Measurements from ENCODE around the gene FRG2C.
"Not testable (repeated sequence)": the region's sequence is repeated elsewhere in the genome, so short reads cannot be mapped to it uniquely, and the experiment has no call there.

FRG2C gene

GRCh38 chr3:75671287-75672139, 7.4 kb downstream of the FRG2C start:
- not testable (repeated sequence) for H3K4me1 ChIP-seq (ENCODE audit: low read depth, poor library complexity, severe bottlenecking); H4K20me1 ChIP-seq (ENCODE audit: insufficient read depth); H3K27ac ChIP-seq; H3K4me2 ChIP-seq; H3K79me2 ChIP-seq (ENCODE audit: insufficient read depth, low read depth); H3K36me3 ChIP-seq (ENCODE audit: insufficient read depth); H3K4me3 ChIP-seq (IDR thresholded peaks at IDR 0.05; ENCODE audit: insufficient read depth, low read depth, low read length); H3K27me3 ChIP-seq (ENCODE audit: insufficient read depth, low read depth)
- H2AFZ ChIP-seq (ENCODE audit: low read depth) = peak overlapping the region; percentile 67
- H3K9ac ChIP-seq = peak overlapping the region; percentile 30; the same call in 1 of the 2 replicates

GRCh38 chr3:75672140-75672775, 8.1 kb downstream of the FRG2C start:
- peak overlapping the region; percentile 30; the same call in 1 of the 2 replicates for H3K9ac ChIP-seq
- not testable (repeated sequence) for H3K4me1 ChIP-seq (ENCODE audit: low read depth, poor library complexity, severe bottlenecking); H3K27me3 ChIP-seq (ENCODE audit: insufficient read depth, low read depth); H3K4me3 ChIP-seq (IDR thresholded peaks at IDR 0.05; ENCODE audit: insufficient read depth, low read depth, low read length); H4K20me1 ChIP-seq (ENCODE audit: insufficient read depth); H3K79me2 ChIP-seq (ENCODE audit: insufficient read depth, low read depth); H3K36me3 ChIP-seq (ENCODE audit: insufficient read depth); H3K27ac ChIP-seq
- H2AFZ ChIP-seq (ENCODE audit: low read depth) = peak overlapping the region; percentile 67
- peak; percentile 27; the same call in 1 of the 2 replicates for TF ChIP-seq CTCF (conservative IDR thresholded peaks at IDR 0.05; ENCODE audit: low read depth, low read length)
- H3K4me2 ChIP-seq = peak overlapping the region; percentile 21; the same call in 1 of the 2 replicates

- H3K9ac ChIP-seq; H3K79me2 ChIP-seq (ENCODE audit: insufficient read depth, low read depth); H3K27ac ChIP-seq; H2AFZ ChIP-seq (ENCODE audit: low read depth); H3K4me2 ChIP-seq; H4K20me1 ChIP-seq (ENCODE audit: insufficient read depth); H3K36me3 ChIP-seq (ENCODE audit: insufficient read depth); H3K27me3 ChIP-seq (ENCODE audit: insufficient read depth, low read depth); H3K4me3 ChIP-seq (IDR thresholded peaks at IDR 0.05; ENCODE audit: insufficient read depth, low read depth, low read length); H3K4me1 ChIP-seq (ENCODE audit: low read depth, poor library complexity, severe bottlenecking): not testable (repeated sequence)
Measured at GRCh38 chr3:75683965-75684364, 19.8 kb downstream of the FRG2C start.

- no peak overlapping the region for H3K4me3 ChIP-seq (IDR thresholded peaks at IDR 0.05; ENCODE audit: insufficient read depth, low read depth, low read length)
- H3K9ac ChIP-seq = no peak overlapping the region
- H3K27ac ChIP-seq = no peak overlapping the region
- H3K4me2 ChIP-seq = no peak overlapping the region
- no peak for TF ChIP-seq CTCF (conservative IDR thresholded peaks at IDR 0.05; ENCODE audit: low read depth, low read length)
- no peaks in the 10 kb centered on the region for H3K79me2 ChIP-seq (ENCODE audit: insufficient read depth, low read depth)
- no peak overlapping the region for H2AFZ ChIP-seq (ENCODE audit: low read depth)
- H4K20me1 ChIP-seq (ENCODE audit: insufficient read depth) = no peaks in the 10 kb centered on the region
- H3K27me3 ChIP-seq (ENCODE audit: insufficient read depth, low read depth) = no peaks in the 10 kb centered on the region
- no peaks in the 10 kb centered on the region for H3K4me1 ChIP-seq (ENCODE audit: low read depth, poor library complexity, severe bottlenecking)
- no peaks in the 10 kb centered on the region for H3K36me3 ChIP-seq (ENCODE audit: insufficient read depth)
Measured at GRCh38 chr3:75687323-75687722, 23.2 kb downstream of the FRG2C start.

- H3K4me3 ChIP-seq (IDR thresholded peaks at IDR 0.05; ENCODE audit: insufficient read depth, low read depth, low read length) = no peak overlapping the region
- H3K27ac ChIP-seq = no peak overlapping the region
- H3K4me2 ChIP-seq = no peak overlapping the region
- H3K36me3 ChIP-seq (ENCODE audit: insufficient read depth) = no peaks in the 10 kb centered on the region
- no peaks in the 10 kb centered on the region for H3K27me3 ChIP-seq (ENCODE audit: insufficient read depth, low read depth)
- no peaks in the 10 kb centered on the region for H3K4me1 ChIP-seq (ENCODE audit: low read depth, poor library complexity, severe bottlenecking)
- TF ChIP-seq CTCF (conservative IDR thresholded peaks at IDR 0.05; ENCODE audit: low read depth, low read length) = no peak
- no peak overlapping the region for H2AFZ ChIP-seq (ENCODE audit: low read depth)
- H4K20me1 ChIP-seq (ENCODE audit: insufficient read depth) = no peaks in the 10 kb centered on the region
- no peaks in the 10 kb centered on the region for H3K79me2 ChIP-seq (ENCODE audit: insufficient read depth, low read depth)
- no peak overlapping the region for H3K9ac ChIP-seq
Measured at GRCh38 chr3:75692061-75692460, 27.9 kb downstream of the FRG2C start.

Measured in KMS-11 (cell line).